Endodermal cell (in vitro differentiated cells): Measurements from ENCODE around the gene SRP72. TPM values are rescaled to one million over a fixed set of nuclear protein-coding genes. Genes with fewer than 3 reads are reported as not detected.
A peak's percentile ranks its signal among the peaks of the same experiment; 100 is the strongest.

Experiments used
- DNase-seq: peaks from one replicate; pipeline ENCODE4 v3.0.0-alpha.2; 2017
- H3K27ac ChIP-seq: 2 replicates; pipeline ENCODE4 v1.5.1; 2013; ENCODE audit warnings: mild to moderate bottlenecking, low read depth, low read length, moderate library complexity
- H3K27me3 ChIP-seq: 2 replicates; pipeline ENCODE4 v1.6.1; 2013; ENCODE audit warnings: mild to moderate bottlenecking, low read length, moderate library complexity; ENCODE audit not compliant: insufficient read depth, control insufficient read depth, poor library complexity, severe bottlenecking
- H3K36me3 ChIP-seq: 2 replicates; pipeline ENCODE4 v1.7.0; 2013; ENCODE audit warnings: mild to moderate bottlenecking, low read length, moderate library complexity; ENCODE audit not compliant: control insufficient read depth, insufficient read depth
- H3K4me1 ChIP-seq: one replicate; pipeline ENCODE4 v1.7.0; 2013; ENCODE audit warnings: low read length; ENCODE audit not compliant: control insufficient read depth, insufficient read depth
- H3K4me3 ChIP-seq: 2 replicates; pipeline ENCODE4 v1.5.1; 2013; ENCODE audit warnings: mild to moderate bottlenecking, low read length, moderate library complexity
- H3K9ac ChIP-seq: 2 replicates; pipeline ENCODE4 v1.6.1; 2013; ENCODE audit warnings: mild to moderate bottlenecking, low read length, moderate library complexity; ENCODE audit not compliant: poor library complexity, severe bottlenecking; ENCODE audit errors: extremely low read depth
- H3K9me3 ChIP-seq: 2 replicates; pipeline ENCODE4 v1.6.1; 2013; ENCODE audit warnings: mild to moderate bottlenecking, low read length, moderate library complexity; ENCODE audit not compliant: control insufficient read depth
- H3K27ac Mint-ChIP-seq: 2 replicates; pipeline ENCODE4 v1.8.0; 2020; ENCODE audit warnings: mixed read lengths
- H3K27me3 Mint-ChIP-seq: 2 replicates; pipeline ENCODE4 v1.8.0; 2021; ENCODE audit warnings: mild to moderate bottlenecking, mixed read lengths; ENCODE audit not compliant: insufficient read depth
- H3K36me3 Mint-ChIP-seq: 2 replicates; pipeline ENCODE4 v1.8.0; 2020; ENCODE audit warnings: low read depth, mixed read lengths
- H3K4me1 Mint-ChIP-seq: 2 replicates; pipeline ENCODE4 v1.8.0; 2020; ENCODE audit warnings: mixed read lengths
- H3K4me3 Mint-ChIP-seq: 2 replicates; pipeline ENCODE4 v1.8.0; 2020; ENCODE audit warnings: mild to moderate bottlenecking, moderate library complexity, mixed read lengths
- H3K9me3 Mint-ChIP-seq: 2 replicates; pipeline ENCODE4 v1.8.0; 2020; ENCODE audit warnings: mild to moderate bottlenecking, mixed read lengths
- CTCF ChIP-seq: fragments of 200-600 bp; sonication (generic); conservative IDR thresholded peaks from 2 replicates; pipeline ENCODE4 v1.5.0; 2021; ENCODE audit warnings: antibody characterized with exemption, mild to moderate bottlenecking
- WGBS, 2 experiments: methylation state at CpG; one replicate each; pipeline versions ENCODE4 v1.1.5 to v1.1.7; 2013; ENCODE audit warnings: missing lambda C conversion rate in 2 of 2, mixed read lengths in 1 of 2; ENCODE audit not compliant: insufficient coverage in 1 of 2, insufficient read length in 1 of 2; 5-methylcytosine and 5-hydroxymethylcytosine counted together
- total RNA-seq, 2 donors: library from RNA; stranded (reverse); fragmentation: NEBNext Ultra II Directional in 1 of 2; extraction: Animal tissue kit (Norgen Biotek cat#: 25700) in 1 of 2; gene quantifications; 2 replicates in 1 of 2; 3 replicates in 1 of 2; pipeline ENCODE4 v1.2.1, GENCODE V29; 2021

The SRP72 gene
- total RNA-seq, 2 donors from 2014 or later = 123 to 134 TPM

- Histone ChIP-seq H3K9me3 (no peaks in the 10 kb centered on the region), H3K4me1 (no peaks in the 10 kb centered on the region), H3K27ac (peak overlapping the region; percentile 67), H3K27me3 (no peaks in the 10 kb centered on the region), H3K36me3 (no peaks in the 10 kb centered on the region), H3K4me3 (peak overlapping the region; percentile 99), H3K9ac (peak overlapping the region; percentile 81)
- Mint-ChIP-seq H3K36me3 (peaks cover 4% of the 10 kb centered on the region), H3K9me3 (no peaks in the 10 kb centered on the region), H3K27ac (peak overlapping the region; percentile 96), H3K4me1 (peaks cover 21% of the 10 kb centered on the region), H3K4me3 (peak overlapping the region; percentile 90), H3K27me3 (no peaks in the 10 kb centered on the region)
- 0% methylated on average over 5 to 15 of the region's 15 CpGs for WGBS, 2 experiments
- peak; percentile 85 for DNase-seq
- TF ChIP-seq CTCF = no peak
Observed at GRCh38 chr4:56434599-56435139, 32.7 kb upstream of the SRP72 start.

- peak; percentile 47 for TF ChIP-seq CTCF
- DNase-seq = peak; percentile 99
- Mint-ChIP-seq H3K9me3 (no peaks in the 10 kb centered on the region), H3K36me3 (peaks cover 6% of the 10 kb centered on the region), H3K27ac (peak within 1 kb of the TSS; percentile 97), H3K4me1 (peaks cover 27% of the 10 kb centered on the region), H3K4me3 (peak within 1 kb of the TSS; percentile 90), H3K27me3 (no peaks in the 10 kb centered on the region)
- Histone ChIP-seq H3K9me3 (no peaks in the 10 kb centered on the region), H3K27me3 (no peaks in the 10 kb centered on the region), H3K9ac (peak within 1 kb of the TSS; percentile 85), H3K27ac (peak within 1 kb of the TSS; percentile 97), H3K36me3 (peaks cover 2% of the 10 kb centered on the region), H3K4me3 (peak within 1 kb of the TSS; percentile 99), H3K4me1 (no peaks in the 10 kb centered on the region)
- 0% methylated on average over 23 to 61 of the region's 61 CpGs for WGBS, 2 experiments
Observed at GRCh38 chr4:56435140-56435926, 32.1 kb upstream of the SRP72 start, which contains the start of gene PPAT. PPAT (minus strand) TSS chr4:56435615; CDS start chr4:56435477, 138 bp downstream.

- no peaks in the 10 kb centered on the region for H3K27me3 Mint-ChIP-seq
- H3K36me3 Mint-ChIP-seq = peaks cover 30% of the 10 kb centered on the region
- H3K27ac Mint-ChIP-seq = no peak overlapping the region
- no peak for TF ChIP-seq CTCF
- no peak for DNase-seq
- H3K4me3 Mint-ChIP-seq = no peak overlapping the region
- H3K9me3 ChIP-seq = no peaks in the 10 kb centered on the region
- peak overlapping the region; percentile 58 for H3K4me3 ChIP-seq
- peaks cover 25% of the 10 kb centered on the region for H3K4me1 Mint-ChIP-seq
- H3K36me3 ChIP-seq = peaks cover 34% of the 10 kb centered on the region
- no peak overlapping the region for H3K9ac ChIP-seq
- no peaks in the 10 kb centered on the region for H3K4me1 ChIP-seq
- no peak overlapping the region for H3K27ac ChIP-seq
- 93% methylated on average over 2 of the region's 2 CpGs; no CpG with 5 or more reads in 1 of the 2 experiments for WGBS, 2 experiments
- no peaks in the 10 kb centered on the region for H3K27me3 ChIP-seq
- no peaks in the 10 kb centered on the region for H3K9me3 Mint-ChIP-seq
Observed at GRCh38 chr4:56438766-56439165, 28.7 kb upstream of the SRP72 start.
